ENCODE results near the gene GSTM1. TPM values are rescaled to one million over a fixed set of nuclear protein-coding genes. Genes with fewer than 3 reads are reported as not detected.

GSTM1 gene
- total and polyA plus RNA-seq, 10 of the 15 experiments (the other 5 are each of a cell fraction or from before 2014, with no cell fraction given): 16.0 to 75.6 (median 46.4) TPM

DNA sequence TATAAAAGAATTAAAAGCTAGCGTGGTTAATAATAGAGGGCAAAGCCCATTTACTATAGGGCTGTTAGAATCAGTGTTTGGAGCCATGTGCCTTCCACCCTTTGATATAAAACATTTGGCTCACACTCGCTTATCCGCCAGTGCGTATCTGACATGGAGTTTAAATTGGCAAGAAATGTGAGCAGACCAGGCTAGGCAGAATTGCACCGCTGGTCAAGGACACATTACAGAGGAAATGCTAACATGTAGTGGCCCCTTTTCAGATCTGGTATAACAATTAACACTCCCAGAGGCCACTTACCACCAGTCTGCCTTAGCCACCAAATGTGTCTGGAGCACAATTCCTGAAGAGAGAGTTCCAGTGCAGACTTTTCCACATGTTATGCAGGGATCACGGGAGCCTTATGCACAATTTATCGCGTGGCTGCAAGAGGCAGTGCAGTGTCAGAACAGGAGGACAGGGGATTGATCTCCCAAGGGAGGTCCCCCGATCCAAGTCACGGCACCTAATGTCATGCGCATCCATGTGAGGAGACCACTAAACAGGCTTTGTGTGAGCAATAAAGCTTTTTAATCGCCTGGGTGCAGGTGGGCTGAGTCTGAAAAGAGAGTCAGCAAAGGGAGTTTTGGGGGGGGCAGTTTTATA lies 39.2 kb downstream of the GSTM1 start:
- CTCF ChIA-PET: no interaction called here

More for the DNA sequence above, 39.2 kb downstream of the GSTM1 start:
- Histone ChIP-seq H3K4me2 (ENCODE audit: control insufficient read depth, insufficient read depth) (no peak overlapping the region), H3K36me3 (ENCODE audit: control insufficient read depth in 2 of 2, insufficient read depth in 2 of 2, low read length in 1 of 2) (no peaks in the 10 kb centered on the region), H3K9me3 (replicated peaks; ENCODE audit: control insufficient read depth, insufficient read depth, low read length) (no peaks in the 10 kb centered on the region), H2AFZ (ENCODE audit: control insufficient read depth, low read depth, low read length) (no peak overlapping the region), H3K79me2 (ENCODE audit: control insufficient read depth, insufficient read depth, low read length) (no peaks in the 10 kb centered on the region), H3K27me3 (replicated peaks in 1 of 2; ENCODE audit: control insufficient read depth in 2 of 2, insufficient read depth in 2 of 2, low read length in 1 of 2) (no peaks in the 10 kb centered on the region; a peak in 1 of 4 replicates), H3K27ac (ENCODE audit: control insufficient read depth, insufficient read depth) (no peak overlapping the region), H4K20me1 (ENCODE audit: control insufficient read depth, insufficient read depth) (no peaks in the 10 kb centered on the region), H3K9ac (ENCODE audit: control insufficient read depth, insufficient read depth, low read length) (no peak overlapping the region), H3K4me3 (no peak overlapping the region), H3K4me1 (ENCODE audit: control insufficient read depth, insufficient read depth, low read length) (no peaks in the 10 kb centered on the region)
- WGBS (ENCODE audit: insufficient coverage, insufficient replicate concordance, low lambda C conversion rate, missing lambda C conversion rate): 83% methylated on average over 12 of the region's 12 CpGs
- ATAC-seq (no peak), DNase-seq (ENCODE audit: low read depth, low spot score) (no peak), FAIRE-seq (no peak)
- intact Hi-C loops (cut with micrococcal nuclease; ENCODE audit: unreplicated experiment) (no loop called here), in situ Hi-C loops (cut with MboI) (no loop called here)
- ChIA-PET RAD21 (ENCODE audit: unreplicated experiment) (no interaction called here), POLR2A (no interaction called here), SMC1A (ENCODE audit: uncharacterized antibody, unreplicated experiment) (no interaction called here)
- TF ChIP-seq, protein P1, sequence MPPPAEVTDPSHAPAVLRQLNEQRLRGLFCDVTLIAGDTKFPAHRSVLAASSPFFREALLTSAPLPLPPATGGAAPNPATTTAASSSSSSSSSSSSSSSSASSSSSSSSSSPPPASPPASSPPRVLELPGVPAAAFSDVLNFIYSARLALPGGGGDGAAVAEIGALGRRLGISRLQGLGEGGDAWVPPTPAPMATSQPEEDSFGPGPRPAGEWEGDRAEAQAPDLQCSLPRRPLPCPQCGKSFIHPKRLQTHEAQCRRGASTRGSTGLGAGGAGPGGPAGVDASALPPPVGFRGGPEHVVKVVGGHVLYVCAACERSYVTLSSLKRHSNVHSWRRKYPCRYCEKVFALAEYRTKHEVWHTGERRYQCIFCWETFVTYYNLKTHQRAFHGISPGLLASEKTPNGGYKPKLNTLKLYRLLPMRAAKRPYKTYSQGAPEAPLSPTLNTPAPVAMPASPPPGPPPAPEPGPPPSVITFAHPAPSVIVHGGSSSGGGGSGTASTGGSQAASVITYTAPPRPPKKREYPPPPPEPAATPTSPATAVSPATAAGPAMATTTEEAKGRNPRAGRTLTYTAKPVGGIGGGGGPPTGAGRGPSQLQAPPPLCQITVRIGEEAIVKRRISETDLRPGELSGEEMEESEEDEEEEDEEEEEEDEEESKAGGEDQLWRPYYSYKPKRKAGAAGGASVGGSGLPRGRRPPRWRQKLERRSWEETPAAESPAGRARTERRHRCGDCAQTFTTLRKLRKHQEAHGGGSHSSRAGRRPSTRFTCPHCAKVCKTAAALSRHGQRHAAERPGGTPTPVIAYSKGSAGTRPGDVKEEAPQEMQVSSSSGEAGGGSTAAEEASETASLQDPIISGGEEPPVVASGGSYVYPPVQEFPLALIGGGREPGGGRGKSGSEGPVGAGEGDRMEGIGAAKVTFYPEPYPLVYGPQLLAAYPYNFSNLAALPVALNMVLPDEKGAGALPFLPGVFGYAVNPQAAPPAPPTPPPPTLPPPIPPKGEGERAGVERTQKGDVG (CRISPR knock-in tag; IDR thresholded peaks at IDR 0.05): no peak
- no peak for TF ChIP-seq CEBPB (IDR thresholded peaks at IDR 0.05; ENCODE audit: borderline replicate concordance in 1 of 2, low read depth in 2 of 2, low read length in 2 of 2)
- BruUV-seq (replicated peaks): no TSS peak

All from GM12878 (cell line).